ENCODE data around the gene PHACTR2. TPM values are rescaled to one million over a fixed set of nuclear protein-coding genes. Genes with fewer than 3 reads are reported as not detected.

PHACTR2 gene
- total RNA-seq, 2 donors from 2014 or later = 68.5 to 87.7 TPM

DNA sequence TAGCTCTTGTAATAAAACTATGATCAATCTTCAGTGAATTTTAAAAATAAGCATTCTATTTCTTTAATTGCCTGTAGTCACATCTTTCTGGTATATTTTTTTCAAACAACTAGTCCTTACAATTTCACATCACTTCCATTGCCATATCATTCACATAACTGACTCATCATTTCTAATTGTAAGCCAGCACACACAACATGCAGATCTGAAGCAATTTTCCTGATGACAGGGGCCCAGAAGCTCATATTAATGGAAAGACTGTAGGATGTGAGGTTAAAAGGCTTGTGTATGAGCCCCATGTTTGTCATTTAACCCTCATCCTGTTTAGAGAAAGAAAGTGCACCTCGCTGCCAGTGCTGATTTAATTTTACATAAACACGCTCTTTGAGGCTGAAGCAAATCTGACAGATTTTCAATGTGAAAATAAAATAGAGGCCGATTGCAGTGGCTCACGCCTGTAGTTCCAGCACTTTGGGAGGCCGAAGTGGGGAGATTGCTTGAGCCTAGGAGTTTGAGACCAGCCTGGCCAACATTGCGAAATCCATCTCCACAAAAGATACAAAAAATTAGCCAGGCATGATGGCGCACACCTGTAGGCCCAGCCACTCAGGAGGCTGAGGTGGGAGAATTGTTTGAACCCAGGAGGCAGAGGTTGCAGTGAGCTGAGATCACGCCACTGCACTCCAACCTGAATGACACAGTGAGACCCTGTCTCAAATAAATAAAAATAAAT lies 125.2 kb downstream of the PHACTR2 start:
- Histone ChIP-seq H3K27ac (no peak overlapping the region), H3K4me1 (ENCODE audit: control insufficient read depth in 1 of 2, low read depth in 2 of 2) (peaks cover 20 to 28% of the 10 kb centered on the region in 2 donors), H3K27me3 (replicated peaks; ENCODE audit: insufficient read depth) (no peaks in the 10 kb centered on the region), H3K36me3 (no peaks in the 10 kb centered on the region), H3K4me3 (no peak overlapping the region), H3K9me3 (peaks cover 4% of the 10 kb centered on the region)
- DNase-seq (ENCODE audit: low spot score) = no peak
- no peak for ATAC-seq (ENCODE audit: insufficient number of reproducible peaks, low FRiP score, low read depth)
- TF ChIP-seq CTCF (IDR thresholded peaks at IDR 0.05) = no peak

DNA sequence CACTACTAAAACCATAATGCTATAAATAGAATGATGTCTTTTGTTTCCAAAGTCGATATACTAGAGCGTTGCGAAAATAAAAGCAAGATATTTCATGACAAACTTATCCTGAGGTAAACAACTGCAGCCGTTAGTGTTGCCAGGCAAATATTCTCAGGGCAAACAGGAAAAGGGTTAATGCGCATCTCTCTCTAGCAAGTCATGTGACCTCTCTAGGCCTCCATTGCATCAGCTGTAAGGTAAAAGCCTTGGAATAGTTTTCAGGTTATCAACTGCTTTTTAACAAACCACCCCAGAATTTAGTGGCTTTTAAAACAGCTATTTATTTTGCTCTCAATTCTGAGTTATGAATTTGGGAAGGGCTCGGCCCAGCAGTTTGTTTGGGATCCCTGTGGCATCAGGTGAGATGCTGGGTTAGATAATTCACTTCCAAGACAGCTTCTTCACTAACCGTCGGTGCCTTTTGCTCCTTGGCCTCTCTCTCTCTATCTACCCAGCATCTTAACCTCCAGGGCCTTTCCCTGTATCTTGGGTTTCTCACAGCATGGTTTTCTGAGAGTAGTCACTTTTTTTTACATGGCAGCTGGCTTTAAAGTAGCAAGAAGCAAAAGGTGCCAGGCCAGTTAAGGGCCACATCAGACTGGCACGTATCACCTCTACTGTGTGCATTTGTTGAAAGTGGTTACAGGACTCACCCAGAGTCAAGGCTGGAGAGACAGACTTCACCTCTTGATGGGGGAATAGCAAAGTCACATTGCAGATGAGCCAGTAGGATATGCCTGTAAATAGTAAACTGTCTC lies 126.2 kb downstream of the PHACTR2 start:
- DNase-seq (ENCODE audit: low spot score) (no peak), ATAC-seq (ENCODE audit: insufficient number of reproducible peaks, low FRiP score, low read depth) (no peak)
- no peak overlapping the region for H3K4me3 ChIP-seq
- TF ChIP-seq CTCF (IDR thresholded peaks at IDR 0.05) = no peak
- no peaks in the 10 kb centered on the region for H3K36me3 ChIP-seq
- H3K9me3 ChIP-seq = peaks cover 4% of the 10 kb centered on the region
- no peaks in the 10 kb centered on the region for H3K27me3 ChIP-seq (replicated peaks; ENCODE audit: insufficient read depth)
- peaks cover 21 to 28% of the 10 kb centered on the region in 2 donors for H3K4me1 ChIP-seq (ENCODE audit: control insufficient read depth in 1 of 2, low read depth in 2 of 2)
- no peak overlapping the region for H3K27ac ChIP-seq

DNA sequence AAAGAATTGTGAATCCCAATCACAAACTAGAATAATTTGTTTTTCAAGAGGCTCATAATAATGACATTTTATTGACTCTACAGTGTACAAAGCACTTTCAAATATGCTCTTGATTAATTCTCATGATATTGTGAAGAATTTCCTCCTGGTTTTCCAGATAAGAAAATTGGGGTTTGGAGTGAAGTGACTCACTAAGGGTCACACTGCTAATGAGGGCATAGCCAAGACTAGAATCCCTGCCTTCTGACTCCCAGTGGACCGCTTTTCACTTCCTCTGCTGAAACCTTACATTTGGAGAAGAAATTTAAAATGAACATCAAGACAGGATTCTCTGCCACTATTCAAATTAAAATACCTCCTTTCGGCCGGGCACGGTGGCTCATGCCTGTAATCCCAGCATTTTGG lies 127.1 kb downstream of the PHACTR2 start:
- Histone ChIP-seq H3K4me1 (ENCODE audit: control insufficient read depth in 1 of 2, low read depth in 2 of 2) (peaks cover 21 to 30% of the 10 kb centered on the region in 2 donors), H3K9me3 (no peaks in the 10 kb centered on the region), H3K27ac (peak overlapping the region in 1 of 2 donors; percentile 57), H3K36me3 (no peaks in the 10 kb centered on the region), H3K27me3 (replicated peaks; ENCODE audit: insufficient read depth) (no peaks in the 10 kb centered on the region), H3K4me3 (no peak overlapping the region)
- DNase-seq (ENCODE audit: low spot score) = no peak
- ATAC-seq (ENCODE audit: insufficient number of reproducible peaks, low FRiP score, low read depth) = no peak
- no peak for TF ChIP-seq CTCF (IDR thresholded peaks at IDR 0.05)

DNA sequence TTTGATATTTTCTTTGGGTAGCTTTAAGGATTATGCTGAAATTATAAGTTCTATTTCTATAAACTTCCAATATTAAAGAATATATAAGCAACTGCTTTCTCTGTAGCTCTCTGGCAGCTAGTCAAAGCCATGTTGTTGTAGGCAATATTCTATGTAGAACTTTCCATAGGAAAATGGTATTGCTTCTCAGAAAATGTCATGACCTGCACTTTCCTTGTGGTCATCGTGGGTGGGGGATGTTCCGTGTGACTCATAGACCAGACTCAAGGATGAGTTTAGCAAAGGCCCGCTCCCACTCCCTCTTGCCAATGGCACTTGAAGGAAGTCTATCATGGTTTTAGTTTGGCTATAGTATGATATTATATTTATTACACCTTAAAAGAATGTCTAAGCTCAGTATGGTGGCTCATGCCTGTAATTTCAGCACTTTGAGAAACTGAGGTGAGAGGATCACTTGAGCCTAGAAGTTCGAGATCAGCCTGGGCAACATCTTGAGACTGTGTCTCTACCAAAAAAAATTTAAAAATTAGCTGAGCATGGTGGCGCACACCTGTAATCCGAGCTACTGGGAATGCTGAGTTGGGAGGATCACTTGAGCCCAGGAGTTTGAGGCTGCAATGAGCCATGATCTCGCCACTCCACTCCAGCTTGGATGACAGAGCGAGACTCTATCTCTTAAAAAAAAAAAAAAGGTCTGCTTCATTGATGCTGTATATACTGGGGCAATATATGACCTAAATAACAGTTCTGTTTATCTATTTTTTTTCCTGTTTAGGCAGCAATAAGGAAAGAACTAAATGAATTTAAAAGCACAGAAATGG lies 128.7 kb downstream of the PHACTR2 start:
- TF ChIP-seq CTCF (IDR thresholded peaks at IDR 0.05) = no peak
- H3K27ac ChIP-seq = peak overlapping the region; percentile 28 to 74
- no peak for ATAC-seq (ENCODE audit: insufficient number of reproducible peaks, low FRiP score, low read depth)
- H3K27me3 ChIP-seq (replicated peaks; ENCODE audit: insufficient read depth) = no peaks in the 10 kb centered on the region
- peaks cover 21 to 40% of the 10 kb centered on the region in 2 donors for H3K4me1 ChIP-seq (ENCODE audit: control insufficient read depth in 1 of 2, low read depth in 2 of 2)
- H3K9me3 ChIP-seq = no peaks in the 10 kb centered on the region
- no peak for DNase-seq (ENCODE audit: low spot score)
- no peak overlapping the region for H3K4me3 ChIP-seq
- no peaks in the 10 kb centered on the region for H3K36me3 ChIP-seq

Data from thoracic aorta (tissue), 2 donors.